Activated CD8-positive, alpha-beta memory T cell treated with anti-CD3 and anti-CD28 coated beads for 48 hours (primary cell): ENCODE data around the gene FADS1.

Source experiments
- DNase-seq, 3 experiments: peaks; one replicate each; pipeline ENCODE4 v3.0.0-alpha.2; 2020; ENCODE audit warnings: low read depth in 2 of 3, low spot score in 2 of 3

The FADS1 gene

GRCh38 chr11:61827571-61828378 is 11.0 kb upstream of the FADS1 start, which contains the start of gene FADS2:
TSS of gene FADS2 (plus strand) at chr11:61828300. CDS start at chr11:61828391, 91 bp downstream.
- peak; percentile 55 to 65 (median 64) for DNase-seq

DNA sequence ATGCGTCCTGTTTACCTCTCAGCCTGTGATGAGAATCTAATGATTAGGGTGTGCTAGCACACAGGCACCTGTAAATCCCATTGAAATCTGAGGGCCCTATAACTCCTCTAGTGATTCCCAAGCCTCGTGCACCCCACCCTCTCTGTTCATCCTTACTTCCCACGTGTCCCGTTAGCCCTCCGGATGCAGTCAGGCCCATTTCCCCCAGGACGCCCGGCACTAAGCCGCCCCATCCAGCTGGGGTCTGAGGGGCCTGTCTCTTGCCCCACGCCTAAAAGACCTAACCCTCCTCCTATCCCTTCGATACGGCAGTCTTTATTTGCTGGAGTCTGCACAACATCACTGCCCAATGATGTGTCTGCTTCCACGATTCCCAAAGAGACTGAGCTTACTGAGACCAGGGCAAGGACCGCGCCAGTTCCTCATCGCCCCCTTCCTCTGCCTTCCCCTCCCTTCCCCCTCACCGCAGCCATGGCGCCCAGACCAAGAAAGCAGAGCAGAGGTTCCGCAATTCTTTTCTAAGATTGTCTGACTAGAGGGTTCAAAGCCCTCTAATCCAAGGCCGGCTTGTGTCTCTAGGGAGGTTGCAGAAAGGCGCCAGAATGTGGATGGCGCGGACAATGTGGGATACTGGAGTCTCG is 10.2 kb upstream of the FADS1 start:
- no peak for DNase-seq

GRCh38 chr11:61820174-61820573 is 3.4 kb upstream of the FADS1 start:
- no peak for DNase-seq

DNA sequence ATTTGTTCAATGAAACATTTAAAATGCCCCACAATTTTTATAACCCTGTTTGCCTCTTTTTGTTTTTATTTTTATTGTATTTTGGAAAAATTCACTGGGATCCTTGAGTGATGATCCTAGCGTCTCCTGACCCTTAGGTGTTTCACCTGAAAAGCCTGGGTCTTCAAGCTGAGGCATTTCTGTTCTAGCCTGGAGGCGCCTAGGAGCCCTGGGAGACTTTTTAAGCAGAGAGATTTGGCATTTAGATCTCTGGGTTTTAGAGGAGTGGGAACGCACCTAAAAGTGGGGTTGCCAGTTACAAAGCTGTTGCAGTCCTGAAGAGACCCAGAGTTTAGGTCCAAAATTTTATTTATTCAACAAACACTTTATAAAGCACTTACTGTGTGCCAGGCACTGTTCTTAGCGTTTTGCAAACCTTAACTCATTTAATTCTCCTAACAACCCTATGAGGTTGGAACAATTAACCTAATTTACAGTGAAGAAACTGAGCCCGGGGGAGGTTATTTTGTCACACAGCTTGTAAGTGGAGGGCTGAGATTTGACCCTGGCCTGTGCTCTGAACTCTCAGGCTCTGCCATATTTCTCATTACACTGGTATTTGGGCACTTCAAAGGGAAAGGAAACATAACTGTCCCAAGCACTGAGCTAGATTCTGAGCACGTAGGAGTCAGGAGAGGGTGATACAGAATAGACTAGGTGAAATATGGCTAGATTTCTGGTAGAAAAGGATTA is 834 bp upstream of the FADS1 start:
- no peak for DNase-seq

GRCh38 chr11:61815790-61816735 is 740 bp downstream of the FADS1 start:
- DNase-seq: peak in 2 of 3 experiments; percentile 37 to 42

GRCh38 chr11:61814958-61815789 is 1.6 kb downstream of the FADS1 start:
- DNase-seq: peak in 2 of 3 experiments; percentile 32

- no peak for DNase-seq
Observed at GRCh38 chr11:61814247-61814957, 2.4 kb downstream of the FADS1 start.

DNA sequence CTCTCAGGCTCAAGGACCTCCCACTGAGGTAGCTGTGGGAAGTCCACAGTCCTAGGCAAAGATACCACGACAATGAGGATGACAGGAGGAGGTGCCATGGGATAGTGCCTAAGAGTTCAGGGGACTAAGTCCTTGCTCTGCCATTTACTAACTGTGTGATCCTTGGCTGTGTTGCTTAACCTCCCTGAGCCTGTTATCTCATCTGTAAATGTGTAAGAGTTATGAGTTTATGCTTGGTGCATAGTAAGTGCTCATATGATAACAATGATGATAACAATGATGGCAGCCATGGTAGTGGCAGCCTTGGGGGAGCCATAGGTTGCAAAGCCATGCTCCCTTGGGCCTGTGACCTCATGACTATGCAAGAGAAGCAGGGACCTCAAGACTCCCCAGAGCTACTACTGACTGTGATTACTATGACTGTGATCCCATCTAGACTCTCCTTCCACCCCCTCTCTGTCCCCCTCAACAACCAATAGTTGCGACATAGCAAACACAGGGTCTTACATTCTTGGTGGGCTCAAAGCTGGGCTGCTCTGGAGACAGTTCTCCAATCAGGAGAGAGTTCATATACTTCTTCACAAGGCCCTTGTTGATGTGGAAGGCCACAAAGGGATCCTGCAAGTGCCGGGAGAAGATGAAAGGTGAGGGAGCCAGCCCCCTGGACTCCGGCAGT is 3.9 kb downstream of the FADS1 start:
- no peak for DNase-seq

DNA sequence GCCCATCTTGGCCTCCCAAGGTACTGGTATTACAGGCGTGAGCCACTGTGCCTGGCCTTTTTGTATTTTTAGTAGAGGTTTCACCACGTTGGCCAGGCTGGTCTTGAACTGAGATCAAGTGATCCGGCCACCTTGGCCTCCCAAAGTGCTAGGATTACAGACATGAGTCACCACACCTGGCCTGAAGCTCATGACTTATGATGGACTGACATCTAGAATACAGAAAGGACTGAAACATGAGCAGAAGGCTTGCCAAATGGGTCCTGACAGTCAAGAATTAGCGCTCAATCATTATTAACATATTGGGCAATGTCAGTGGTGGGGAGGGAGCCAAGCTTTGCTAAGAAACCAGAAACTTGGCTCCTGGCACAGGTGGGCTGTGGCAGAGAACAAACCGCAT is 5.0 kb downstream of the FADS1 start:
- no peak for DNase-seq

DNA sequence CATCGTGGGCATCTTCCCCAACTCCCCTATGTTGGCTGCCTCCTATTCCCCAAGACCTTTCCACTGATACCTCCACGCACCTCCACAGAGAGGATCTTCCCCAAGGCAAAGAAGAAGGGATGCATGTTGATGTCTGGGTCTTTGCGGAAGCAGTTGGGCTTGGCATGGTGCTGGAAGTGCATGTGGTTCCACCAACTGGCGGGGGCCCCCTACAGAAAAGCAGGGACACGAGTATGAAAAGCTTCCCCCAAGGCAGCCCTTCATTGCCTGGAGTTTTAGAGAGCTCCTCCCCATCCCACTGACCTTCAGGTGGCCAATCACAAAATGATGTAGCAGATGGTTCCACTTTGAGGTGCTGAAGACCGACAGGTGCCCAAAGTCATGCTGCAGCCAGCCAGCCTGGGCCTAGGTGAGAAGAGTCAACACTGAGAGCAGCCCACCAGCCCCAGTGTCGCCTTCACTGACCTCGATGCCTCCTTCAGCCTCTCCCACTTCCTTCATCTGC is 6.1 kb downstream of the FADS1 start:
- no peak for DNase-seq

DNA sequence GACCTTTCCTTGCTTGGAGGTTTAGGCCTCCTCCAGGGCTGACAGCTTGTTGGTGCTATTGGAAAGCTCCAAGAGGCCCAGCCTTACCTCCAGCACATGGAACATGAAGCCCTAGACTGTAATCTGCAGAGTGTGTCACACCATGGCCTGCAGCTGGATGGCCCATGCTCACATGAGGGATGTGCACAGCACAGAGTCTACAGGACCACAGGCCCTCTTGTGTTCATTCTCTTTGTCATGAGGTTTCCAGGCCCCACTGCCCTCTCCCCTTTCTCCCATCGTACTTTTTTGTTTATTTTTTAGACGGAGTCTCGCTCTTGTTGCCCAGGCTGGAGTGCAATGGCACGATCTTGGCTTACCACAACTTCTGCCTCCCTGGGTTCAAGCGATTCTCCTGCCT is 10.0 kb downstream of the FADS1 start:
- DNase-seq: no peak

GRCh38 chr11:61805146-61805545 is 11.7 kb downstream of the FADS1 start:
- DNase-seq: no peak

GRCh38 chr11:61803889-61804647 is 12.7 kb downstream of the FADS1 start:
- no peak for DNase-seq

- DNase-seq: no peak
Observed at GRCh38 chr11:61802605-61803004, 14.2 kb downstream of the FADS1 start.

DNA sequence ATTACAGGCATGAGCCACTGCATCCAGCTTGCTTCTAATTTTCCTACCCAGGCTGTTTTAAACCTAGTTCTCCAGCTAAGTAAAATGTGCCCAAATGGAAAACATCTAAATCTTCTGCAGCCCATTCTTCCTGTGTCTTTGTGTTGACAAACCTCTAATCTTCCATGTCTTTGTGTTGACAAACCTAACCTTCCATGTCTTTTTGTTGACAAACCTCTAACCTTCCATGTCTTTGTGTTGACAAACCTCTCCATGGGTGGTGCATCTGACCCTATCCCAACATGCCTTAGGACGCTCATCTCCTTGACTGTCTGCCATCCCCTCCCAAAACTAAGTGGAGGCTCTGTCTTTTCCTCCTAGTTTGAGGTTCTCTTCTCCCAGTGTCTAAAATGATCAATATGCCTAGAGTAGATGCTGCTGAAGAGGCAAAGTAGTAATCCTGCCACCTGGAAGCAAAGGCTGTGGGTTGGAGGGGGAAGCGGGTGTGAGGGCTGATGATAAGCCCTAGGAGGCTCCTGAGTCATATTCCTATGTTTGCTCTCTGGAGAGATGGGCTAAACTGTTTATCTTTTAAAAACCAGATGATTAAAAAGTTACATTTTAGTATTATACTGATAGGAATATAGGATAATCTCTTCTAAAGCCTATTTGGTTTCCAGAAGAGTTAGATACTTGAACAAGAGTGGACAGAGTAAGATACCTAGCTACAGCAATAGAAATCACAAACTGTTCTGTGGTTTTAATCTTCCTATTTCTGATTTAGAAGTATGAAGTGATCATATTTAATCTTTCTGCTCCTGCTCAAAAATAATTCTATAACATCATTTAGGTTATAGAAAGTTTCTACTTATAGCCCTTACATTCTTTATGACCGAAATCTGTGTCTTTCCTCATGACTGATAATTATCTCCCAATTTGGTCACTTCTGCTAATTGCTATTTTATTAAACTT is 16.2 kb downstream of the FADS1 start:
- DNase-seq: no peak

DNA sequence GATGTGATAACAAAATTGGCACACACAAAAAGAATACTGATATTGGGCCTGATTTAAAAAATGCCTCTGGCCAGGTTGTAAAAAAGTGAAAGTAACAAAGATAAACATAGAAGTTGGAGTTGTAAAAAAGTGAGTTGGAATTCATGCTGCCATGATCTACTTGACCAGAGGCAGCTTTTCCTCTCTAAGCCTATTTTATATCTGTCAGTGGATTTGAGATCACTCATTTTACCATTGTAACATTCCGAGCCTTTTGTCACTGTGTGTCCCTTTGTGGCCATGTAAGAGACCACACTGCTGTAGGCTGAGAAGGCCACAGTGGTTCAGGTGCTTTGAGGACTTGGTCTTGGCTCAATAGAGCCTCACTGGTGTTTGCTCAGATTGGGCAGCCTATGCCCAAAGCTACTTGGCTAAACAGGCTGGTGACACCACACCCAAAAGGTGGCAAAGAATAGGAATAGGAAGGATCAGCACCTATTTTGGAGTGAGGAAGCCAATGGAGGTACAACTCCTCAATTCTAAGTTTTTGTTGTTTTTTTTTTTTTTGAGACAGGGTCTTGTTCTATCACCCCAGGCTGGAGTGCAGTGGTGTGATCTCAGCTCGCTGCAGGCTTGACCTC is 17.0 kb downstream of the FADS1 start:
- DNase-seq: no peak
